GM23338 (cell line): ENCODE data around the gene GAL3ST1. TPM values are rescaled to one million over a fixed set of nuclear protein-coding genes. Genes with fewer than 3 reads are reported as not detected.

Source experiments
- ATAC-seq: fragments of 200-7000 bp; cut with Tn5 transposase; 3 replicates; pipeline ENCODE4 v1.9.1; 2020
- DNase-seq: peaks from one replicate; pipeline ENCODE4 v3.0.0-alpha.2; 2015; ENCODE audit warnings: low spot score
- H2AFZ ChIP-seq: fragments of 200-600 bp; sonication (generic); 2 replicates; pipeline ENCODE4 v1.8.0; 2016; ENCODE audit warnings: antibody characterized with exemption, mild to moderate bottlenecking, moderate library complexity
- H3F3A ChIP-seq: fragments of 200-600 bp; sonication (generic); replicated peaks from 2 replicates; pipeline ENCODE4 v1.8.0; 2017; ENCODE audit warnings: antibody characterized with exemption, mixed run types, low read depth
- H3K27ac ChIP-seq: fragments of 200-600 bp; sonication (generic); 2 replicates; pipeline ENCODE4 v1.6.1; 2016; ENCODE audit warnings: low read depth
- H3K27me3 ChIP-seq: fragments of 200-600 bp; sonication (generic); 2 replicates; pipeline ENCODE4 v1.8.0; 2016; ENCODE audit warnings: mild to moderate bottlenecking, mixed run types, moderate library complexity; ENCODE audit not compliant: insufficient read depth
- H3K36me3 ChIP-seq: fragments of 200-600 bp; sonication (generic); 2 replicates; pipeline ENCODE4 v1.8.0; 2016; ENCODE audit warnings: mild to moderate bottlenecking; ENCODE audit not compliant: insufficient read depth
- H3K4me1 ChIP-seq: fragments of 200-600 bp; sonication (generic); 2 replicates; pipeline ENCODE4 v1.8.0; 2016; ENCODE audit warnings: mild to moderate bottlenecking, moderate library complexity; ENCODE audit not compliant: insufficient read depth
- H3K4me2 ChIP-seq: fragments of 200-600 bp; sonication (generic); 2 replicates; pipeline ENCODE4 v1.7.1; 2017; ENCODE audit warnings: mixed run types
- H3K4me3 ChIP-seq: fragments of 200-600 bp; sonication (generic); 2 replicates; pipeline ENCODE4 v1.6.1; 2016; ENCODE audit warnings: mixed run types
- H3K79me2 ChIP-seq: fragments of 200-600 bp; sonication (generic); replicated peaks from 2 replicates; pipeline ENCODE4 v1.8.0; 2017; ENCODE audit warnings: mild to moderate bottlenecking; ENCODE audit not compliant: insufficient read depth
- H3K9me2 ChIP-seq: fragments of 200-600 bp; sonication (generic); 2 replicates; pipeline ENCODE4 v1.8.0; 2017; ENCODE audit not compliant: insufficient read depth
- H4K20me1 ChIP-seq: fragments of 200-600 bp; sonication (generic); replicated peaks from 2 replicates; pipeline ENCODE4 v1.8.0; 2017; ENCODE audit warnings: mild to moderate bottlenecking; ENCODE audit not compliant: insufficient read depth
- H3K27ac Mint-ChIP-seq: 2 replicates; pipeline ENCODE4 v1.8.0; 2020; ENCODE audit warnings: inconsistent platforms, mild to moderate bottlenecking, moderate library complexity, mixed read lengths
- H3K27me3 Mint-ChIP-seq: 3 replicates; pipeline ENCODE4 v1.8.0; 2022; ENCODE audit warnings: low read depth, mild to moderate bottlenecking, moderate library complexity, mixed read lengths, inconsistent platforms; ENCODE audit not compliant: insufficient read depth, poor library complexity
- H3K36me3 Mint-ChIP-seq: 3 replicates; pipeline ENCODE4 v1.8.0; 2021; ENCODE audit warnings: low read depth, mild to moderate bottlenecking, inconsistent platforms, moderate library complexity, mixed read lengths
- H3K4me1 Mint-ChIP-seq: 3 replicates; pipeline ENCODE4 v1.8.0; 2020; ENCODE audit warnings: mild to moderate bottlenecking, inconsistent platforms, mixed read lengths
- H3K4me3 Mint-ChIP-seq: 3 replicates; pipeline ENCODE4 v1.8.0; 2021; ENCODE audit warnings: moderate library complexity, mild to moderate bottlenecking, inconsistent platforms, mixed read lengths
- H3K9me3 Mint-ChIP-seq: 3 replicates; pipeline ENCODE4 v1.8.0; 2020; ENCODE audit warnings: moderate library complexity, mild to moderate bottlenecking, inconsistent platforms, mixed read lengths
- CREB1 ChIP-seq: fragments of 250-450 bp; sonication (Bioruptor Pico); IDR thresholded peaks from 2 replicates; pipeline ENCODE4 v1.5.0; 2020; ENCODE audit warnings: low read depth, mild to moderate bottlenecking, moderate library complexity
- CTCF ChIP-seq, 2 experiments: fragments of 200-600 bp in 1 of 2; sonication (generic) in 1 of 2; conservative IDR thresholded peaks; 2 replicates each; pipeline versions ENCODE4 v1.5.1 to v1.6.1; 2016 to 2017; ENCODE audit warnings: antibody characterized with exemption in 2 of 2, low read depth in 2 of 2, mild to moderate bottlenecking in 2 of 2, moderate library complexity in 1 of 2
- JUNB ChIP-seq: IDR thresholded peaks from one replicate; pipeline ENCODE4 v1.6.1; 2016; ENCODE audit warnings: antibody characterized with exemption; ENCODE audit not compliant: unreplicated experiment
- NANOG ChIP-seq: IDR thresholded peaks from 2 replicates; pipeline ENCODE4 v1.6.1; 2016; ENCODE audit warnings: antibody characterized with exemption, borderline replicate concordance
- POLR2AphosphoS5 ChIP-seq: IDR thresholded peaks from 2 replicates; pipeline ENCODE4 v1.6.1; 2016; ENCODE audit warnings: antibody characterized with exemption, low read depth
- STAT1 ChIP-seq: IDR thresholded peaks from one replicate; pipeline ENCODE4 v1.6.1; 2016; ENCODE audit warnings: antibody characterized with exemption; ENCODE audit not compliant: unreplicated experiment
- ZNF114 ChIP-seq: fragments of 250-450 bp; sonication (Bioruptor Pico); IDR thresholded peaks from 2 replicates; pipeline ENCODE4 v1.5.0; 2020; ENCODE audit warnings: mild to moderate bottlenecking, moderate library complexity
- polyA plus RNA-seq: library from polyadenylated mRNA; unstranded; fragments of >200 nt; fragmentation: Nextera tagmentation; extraction: Ambion mirVana; gene quantifications from 2 replicates; pipeline ENCODE4 v1.2.1, GENCODE V29; 2016
- total RNA-seq: library from RNA; depleted of rRNA; stranded (reverse); fragments of >200 nt; shearing (Covaris generic); gene quantifications from 2 replicates; pipeline ENCODE4 v1.2.3, GENCODE V29; 2014
- TF ChIP-seq, protein P1 (sequence below): IDR thresholded peaks from 2 replicates; pipeline ENCODE4 v1.6.1; 2016; ENCODE audit warnings: antibody characterized with exemption
- TF ChIP-seq, protein P2 (sequence below): IDR thresholded peaks from one replicate; pipeline ENCODE4 v1.6.1; 2018; ENCODE audit warnings: antibody characterized with exemption; ENCODE audit not compliant: unreplicated experiment

GAL3ST1 gene
- total and polyA plus RNA-seq, 2 experiments from 2014 or later: 8.2 to 13.3 TPM

- no peaks in the 10 kb centered on the region; the same call in 1 of the 2 replicates for H4K20me1 ChIP-seq
- Mint-ChIP-seq H3K27me3 (peaks cover 15% of the 10 kb centered on the region), H3K36me3 (peaks cover 24% of the 10 kb centered on the region), H3K9me3 (no peaks in the 10 kb centered on the region), H3K4me3 (peak overlapping the region; percentile 69; the same call in 2 of the 3 replicates), H3K4me1 (peaks cover 24% of the 10 kb centered on the region), H3K27ac (no peak overlapping the region)
- H3K4me2 ChIP-seq: peak overlapping the region; percentile 92; the same call in 1 of the 2 replicates
- no peaks in the 10 kb centered on the region for H3K79me2 ChIP-seq
- H2AFZ ChIP-seq: no peak overlapping the region
- no peak overlapping the region for H3K27ac ChIP-seq
- peaks cover 9% of the 10 kb centered on the region; the same call in 1 of the 2 replicates for H3K4me1 ChIP-seq
- no peaks in the 10 kb centered on the region for H3K9me2 ChIP-seq
- peaks cover 5% of the 10 kb centered on the region; the same call in 1 of the 2 replicates for H3K36me3 ChIP-seq
- DNase-seq (no peak), ATAC-seq (no peak)
- no peaks in the 10 kb centered on the region for H3K27me3 ChIP-seq
- TF ChIP-seq POLR2AphosphoS5: no peak
- TF ChIP-seq, protein P1, sequence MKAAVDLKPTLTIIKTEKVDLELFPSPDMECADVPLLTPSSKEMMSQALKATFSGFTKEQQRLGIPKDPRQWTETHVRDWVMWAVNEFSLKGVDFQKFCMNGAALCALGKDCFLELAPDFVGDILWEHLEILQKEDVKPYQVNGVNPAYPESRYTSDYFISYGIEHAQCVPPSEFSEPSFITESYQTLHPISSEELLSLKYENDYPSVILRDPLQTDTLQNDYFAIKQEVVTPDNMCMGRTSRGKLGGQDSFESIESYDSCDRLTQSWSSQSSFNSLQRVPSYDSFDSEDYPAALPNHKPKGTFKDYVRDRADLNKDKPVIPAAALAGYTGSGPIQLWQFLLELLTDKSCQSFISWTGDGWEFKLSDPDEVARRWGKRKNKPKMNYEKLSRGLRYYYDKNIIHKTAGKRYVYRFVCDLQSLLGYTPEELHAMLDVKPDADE: no peak
- TF ChIP-seq CTCF (conservative IDR thresholded peaks at IDR 0.05; ENCODE audit: low read depth in 2 of 2): no peak
- TF ChIP-seq JUNB: no peak
- TF ChIP-seq, protein P2, sequence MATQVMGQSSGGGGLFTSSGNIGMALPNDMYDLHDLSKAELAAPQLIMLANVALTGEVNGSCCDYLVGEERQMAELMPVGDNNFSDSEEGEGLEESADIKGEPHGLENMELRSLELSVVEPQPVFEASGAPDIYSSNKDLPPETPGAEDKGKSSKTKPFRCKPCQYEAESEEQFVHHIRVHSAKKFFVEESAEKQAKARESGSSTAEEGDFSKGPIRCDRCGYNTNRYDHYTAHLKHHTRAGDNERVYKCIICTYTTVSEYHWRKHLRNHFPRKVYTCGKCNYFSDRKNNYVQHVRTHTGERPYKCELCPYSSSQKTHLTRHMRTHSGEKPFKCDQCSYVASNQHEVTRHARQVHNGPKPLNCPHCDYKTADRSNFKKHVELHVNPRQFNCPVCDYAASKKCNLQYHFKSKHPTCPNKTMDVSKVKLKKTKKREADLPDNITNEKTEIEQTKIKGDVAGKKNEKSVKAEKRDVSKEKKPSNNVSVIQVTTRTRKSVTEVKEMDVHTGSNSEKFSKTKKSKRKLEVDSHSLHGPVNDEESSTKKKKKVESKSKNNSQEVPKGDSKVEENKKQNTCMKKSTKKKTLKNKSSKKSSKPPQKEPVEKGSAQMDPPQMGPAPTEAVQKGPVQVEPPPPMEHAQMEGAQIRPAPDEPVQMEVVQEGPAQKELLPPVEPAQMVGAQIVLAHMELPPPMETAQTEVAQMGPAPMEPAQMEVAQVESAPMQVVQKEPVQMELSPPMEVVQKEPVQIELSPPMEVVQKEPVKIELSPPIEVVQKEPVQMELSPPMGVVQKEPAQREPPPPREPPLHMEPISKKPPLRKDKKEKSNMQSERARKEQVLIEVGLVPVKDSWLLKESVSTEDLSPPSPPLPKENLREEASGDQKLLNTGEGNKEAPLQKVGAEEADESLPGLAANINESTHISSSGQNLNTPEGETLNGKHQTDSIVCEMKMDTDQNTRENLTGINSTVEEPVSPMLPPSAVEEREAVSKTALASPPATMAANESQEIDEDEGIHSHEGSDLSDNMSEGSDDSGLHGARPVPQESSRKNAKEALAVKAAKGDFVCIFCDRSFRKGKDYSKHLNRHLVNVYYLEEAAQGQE: no peak
- no peak for TF ChIP-seq NANOG
- no peak for TF ChIP-seq CREB1 (CRISPR knock-in tag)
- no peak for TF ChIP-seq STAT1
- TF ChIP-seq ZNF114 (CRISPR knock-in tag): no peak
- H3F3A ChIP-seq: peaks cover 9% of the 10 kb centered on the region
- no peak overlapping the region for H3K4me3 ChIP-seq
Measured at GRCh38 chr22:30572840-30573593, 1.4 kb downstream of the GAL3ST1 start.
